ENCODE data around the gene FUT8.
"Not testable (repeated sequence)": the region's sequence is repeated elsewhere in the genome, so short reads cannot be mapped to it uniquely, and the experiment has no call there.

Gene FUT8

GRCh38 chr14:65613131-65613650 is 200.7 kb downstream of the FUT8 start:
- no peak for DNase-seq (ENCODE audit: extremely low read depth in 1 of 2, low read depth in 1 of 2)

- DNase-seq (ENCODE audit: extremely low read depth in 1 of 2, low read depth in 1 of 2), result no peak
Measured at GRCh38 chr14:65618996-65619395, 206.5 kb downstream of the FUT8 start.

GRCh38 chr14:65620195-65620594 is 207.7 kb downstream of the FUT8 start:
- no peak for DNase-seq (ENCODE audit: extremely low read depth in 1 of 2, low read depth in 1 of 2)

GRCh38 chr14:65622703-65623102 is 210.2 kb downstream of the FUT8 start:
- no peak for DNase-seq (ENCODE audit: extremely low read depth in 1 of 2, low read depth in 1 of 2)

- no peak for DNase-seq (ENCODE audit: extremely low read depth in 1 of 2, low read depth in 1 of 2)
Measured at GRCh38 chr14:65623759-65624158, 211.2 kb downstream of the FUT8 start.

GRCh38 chr14:65627315-65627714 is 214.8 kb downstream of the FUT8 start:
- no peak for DNase-seq (ENCODE audit: extremely low read depth in 1 of 2, low read depth in 1 of 2)

- no peak for DNase-seq (ENCODE audit: extremely low read depth in 1 of 2, low read depth in 1 of 2)
Measured at GRCh38 chr14:65628664-65629063, 216.1 kb downstream of the FUT8 start.

- no peak for DNase-seq (ENCODE audit: extremely low read depth in 1 of 2, low read depth in 1 of 2)
Measured at GRCh38 chr14:65631040-65631439, 218.5 kb downstream of the FUT8 start.

GRCh38 chr14:65632487-65632886 is 220.0 kb downstream of the FUT8 start:
- no peak for DNase-seq (ENCODE audit: extremely low read depth in 1 of 2, low read depth in 1 of 2)

GRCh38 chr14:65633666-65634065 is 221.1 kb downstream of the FUT8 start:
- DNase-seq (ENCODE audit: extremely low read depth in 1 of 2, low read depth in 1 of 2), result not testable (repeated sequence)

- DNase-seq (ENCODE audit: extremely low read depth in 1 of 2, low read depth in 1 of 2), result peak; percentile 46 to 58
Measured at GRCh38 chr14:65637780-65638179, 225.2 kb downstream of the FUT8 start.

GRCh38 chr14:65639216-65639615 is 226.7 kb downstream of the FUT8 start:
- no peak for DNase-seq (ENCODE audit: extremely low read depth in 1 of 2, low read depth in 1 of 2)

GRCh38 chr14:65650826-65651225 is 238.3 kb downstream of the FUT8 start:
- no peak for DNase-seq (ENCODE audit: extremely low read depth in 1 of 2, low read depth in 1 of 2)

- no peak for DNase-seq (ENCODE audit: extremely low read depth in 1 of 2, low read depth in 1 of 2)
Measured at GRCh38 chr14:65656554-65656953, 244.0 kb downstream of the FUT8 start.

GRCh38 chr14:65658202-65658601 is 245.7 kb downstream of the FUT8 start:
- no peak for DNase-seq (ENCODE audit: extremely low read depth in 1 of 2, low read depth in 1 of 2)

GRCh38 chr14:65661865-65662264 is 249.3 kb downstream of the FUT8 start:
- no peak for DNase-seq (ENCODE audit: extremely low read depth in 1 of 2, low read depth in 1 of 2)

GRCh38 chr14:65664436-65664835 is 251.9 kb downstream of the FUT8 start:
- DNase-seq (ENCODE audit: extremely low read depth in 1 of 2, low read depth in 1 of 2), result no peak

GRCh38 chr14:65676361-65677014 is 264.0 kb downstream of the FUT8 start:
- no peak for DNase-seq (ENCODE audit: extremely low read depth in 1 of 2, low read depth in 1 of 2)

- DNase-seq (ENCODE audit: extremely low read depth in 1 of 2, low read depth in 1 of 2), result no peak
Measured at GRCh38 chr14:65685572-65685971, 273.0 kb downstream of the FUT8 start.

- DNase-seq (ENCODE audit: extremely low read depth in 1 of 2, low read depth in 1 of 2), result no peak
Measured at GRCh38 chr14:65686761-65687160, 274.2 kb downstream of the FUT8 start.

- no peak for DNase-seq (ENCODE audit: extremely low read depth in 1 of 2, low read depth in 1 of 2)
Measured at GRCh38 chr14:65689070-65689469, 276.5 kb downstream of the FUT8 start.

- DNase-seq (ENCODE audit: extremely low read depth in 1 of 2, low read depth in 1 of 2), result not testable (repeated sequence)
Measured at GRCh38 chr14:65692566-65692965, 280.0 kb downstream of the FUT8 start.

- no peak for DNase-seq (ENCODE audit: extremely low read depth in 1 of 2, low read depth in 1 of 2)
Measured at GRCh38 chr14:65696801-65697200, 284.3 kb downstream of the FUT8 start.
